GM18951 (cell line): Measurements from ENCODE around the gene TSPO.

Experiments
- POLR2A ChIP-seq: IDR thresholded peaks from 4 replicates; pipeline ENCODE4 v1.6.1; 2011; ENCODE audit warnings: mild to moderate bottlenecking; ENCODE audit not compliant: insufficient read length, insufficient read depth; ENCODE audit errors: extremely low read depth
- in situ Hi-C: fragments of 300-500 bp; cut with MboI; formaldehyde crosslinking; loops from one replicate; pipeline ENCODE4 v1.12.0; 2022; ENCODE audit warnings: low sequenced_read_pairs, mixed read lengths, inconsistent platforms; ENCODE audit not compliant: unreplicated experiment

Gene TSPO

DNA sequence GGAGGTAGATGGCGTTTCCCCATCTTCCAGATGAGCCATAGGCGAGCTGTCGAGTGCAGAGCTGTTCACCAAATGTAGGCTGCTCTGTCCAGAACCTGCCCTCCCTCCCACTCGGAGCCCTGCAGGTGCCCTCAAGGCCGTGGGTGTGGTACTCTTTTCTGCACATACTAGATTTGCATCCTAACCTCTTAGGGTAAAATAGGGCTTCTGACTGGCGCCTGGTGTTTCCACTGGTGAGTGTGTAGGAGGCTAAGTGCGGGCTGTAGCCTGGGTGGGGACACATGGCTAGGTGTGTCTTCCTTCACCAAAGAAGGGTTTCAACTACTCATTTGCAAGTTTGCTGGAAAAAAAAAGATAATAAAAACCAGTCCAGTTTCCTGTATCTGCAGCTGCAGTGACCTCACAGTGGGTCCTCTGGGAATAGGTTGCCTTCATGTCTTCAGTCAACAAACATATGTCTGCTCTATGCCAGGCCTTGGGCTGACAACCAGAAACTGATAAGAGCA is 32.4 kb upstream of the TSPO start:
- no peak for TF ChIP-seq POLR2A
- in situ Hi-C loops, result no loop called here

GRCh38 chr22:43126501-43127165 is 24.7 kb upstream of the TSPO start:
- TF ChIP-seq POLR2A, result no peak
- in situ Hi-C loops, result no loop called here

GRCh38 chr22:43127166-43127908 is 24.0 kb upstream of the TSPO start:
- in situ Hi-C loops, result no loop called here
- no peak for TF ChIP-seq POLR2A

- in situ Hi-C loops, result no loop called here
- no peak for TF ChIP-seq POLR2A
Measured at GRCh38 chr22:43128116-43128515, 23.2 kb upstream of the TSPO start.

GRCh38 chr22:43128928-43129424 is 22.4 kb upstream of the TSPO start:
- TF ChIP-seq POLR2A, result no peak
- in situ Hi-C loops, result no loop called here

DNA sequence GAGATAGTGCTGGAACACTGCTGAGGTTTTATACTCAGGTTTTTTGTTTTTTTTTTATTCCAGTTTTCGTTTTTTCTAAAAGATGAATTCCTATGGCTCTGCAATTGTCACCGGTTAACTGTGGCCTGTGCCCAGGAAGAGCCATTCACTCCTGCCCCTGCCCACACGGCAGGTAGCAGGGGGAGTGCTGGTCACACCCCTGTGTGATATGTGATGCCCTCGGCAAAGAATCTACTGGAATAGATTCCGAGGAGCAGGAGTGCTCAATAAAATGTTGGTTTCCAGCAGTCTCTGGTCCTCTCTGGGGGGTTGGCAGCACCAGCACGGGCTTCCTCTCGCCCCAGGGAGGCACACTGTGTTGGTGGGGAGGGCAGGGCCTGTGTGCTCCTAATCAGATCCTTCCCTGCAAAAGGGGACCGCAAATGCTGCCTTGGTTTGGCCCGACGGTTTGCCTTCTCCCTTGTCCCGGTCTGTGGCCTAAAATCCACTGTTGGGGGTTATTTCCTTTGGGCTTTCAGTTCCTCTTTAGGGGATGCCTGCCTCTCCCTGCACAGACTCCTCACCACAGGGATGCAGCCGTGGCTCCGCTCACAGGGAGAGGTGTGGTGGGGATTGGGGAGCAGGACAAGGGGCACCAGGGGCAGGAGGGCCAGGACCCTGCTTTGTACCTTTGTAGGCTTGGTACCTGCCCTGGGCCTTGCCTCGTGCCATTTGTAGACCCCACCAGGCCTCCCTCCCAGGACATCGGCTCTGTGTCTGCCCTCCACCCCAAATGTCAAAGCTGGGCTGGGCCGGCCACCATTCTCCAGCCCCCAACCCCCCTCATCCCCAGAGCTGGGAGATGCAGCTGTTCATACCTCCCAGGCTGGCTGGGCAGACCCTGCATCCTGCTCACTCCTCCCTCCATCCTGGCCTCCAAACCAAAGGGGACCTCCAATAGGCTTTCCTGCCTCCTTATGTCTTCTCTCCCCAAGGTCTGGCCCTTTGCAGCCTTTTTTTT is 21.6 kb upstream of the TSPO start:
- in situ Hi-C loops, result no loop called here
- no peak for TF ChIP-seq POLR2A

GRCh38 chr22:43131773-43132501 is 19.4 kb upstream of the TSPO start:
- no peak for TF ChIP-seq POLR2A
- in situ Hi-C loops, result no loop called here

- in situ Hi-C loops, result no loop called here
- TF ChIP-seq POLR2A, result no peak
Measured at GRCh38 chr22:43133401-43133800, 18.0 kb upstream of the TSPO start.

DNA sequence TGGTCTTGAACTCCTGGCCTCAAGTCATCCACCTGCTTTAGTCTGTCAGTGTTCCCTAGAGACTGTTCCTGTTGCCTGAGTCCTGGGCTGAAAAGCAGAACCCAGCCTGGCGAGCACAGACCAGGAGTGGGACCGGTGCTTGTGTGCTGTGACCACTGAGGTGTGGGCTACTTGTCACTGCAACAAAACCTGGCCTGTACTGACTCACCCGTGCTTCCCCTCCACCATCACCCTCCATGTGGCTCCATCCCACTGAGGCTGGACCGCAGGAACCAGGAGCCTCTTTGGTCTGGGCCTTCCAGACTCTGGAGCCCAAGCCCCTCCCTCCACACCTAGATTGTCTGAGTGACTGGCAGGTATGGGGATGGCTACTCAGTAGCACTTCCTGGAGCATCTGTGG is 16.8 kb upstream of the TSPO start:
- in situ Hi-C loops, result no loop called here
- TF ChIP-seq POLR2A, result no peak

DNA sequence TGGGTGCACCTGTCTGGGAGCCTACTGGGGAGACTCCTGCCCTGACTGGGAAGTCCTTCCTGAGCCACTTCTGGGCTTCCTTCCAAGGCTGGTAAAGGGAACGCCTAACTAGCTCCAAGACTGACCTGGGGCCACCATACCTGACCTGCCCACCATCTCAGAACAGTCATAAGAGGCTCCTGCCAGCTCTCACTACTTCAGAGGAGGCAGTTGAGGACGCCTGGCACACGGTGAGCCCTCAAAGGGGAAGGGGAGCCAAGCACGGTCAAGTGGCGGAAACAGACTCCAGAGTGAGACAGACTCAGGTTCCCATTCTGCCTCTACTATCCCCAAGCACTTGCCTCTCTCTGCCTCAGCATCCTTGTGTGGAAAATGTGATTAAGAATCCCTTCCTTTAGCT is 15.8 kb upstream of the TSPO start:
- in situ Hi-C loops, result no loop called here
- TF ChIP-seq POLR2A, result no peak

GRCh38 chr22:43136255-43136654 is 15.1 kb upstream of the TSPO start:
- no peak for TF ChIP-seq POLR2A
- in situ Hi-C loops, result no loop called here

- in situ Hi-C loops, result no loop called here
- TF ChIP-seq POLR2A, result no peak
Measured at GRCh38 chr22:43136801-43137200, 14.6 kb upstream of the TSPO start.
